ENCODE measurements around the gene ROBO2. TPM values are rescaled to one million over a fixed set of nuclear protein-coding genes. Genes with fewer than 3 reads are reported as not detected.

ROBO2 gene
- total and polyA plus RNA-seq, 10 of the 15 experiments (the other 5 are each of a cell fraction or from before 2014, with no cell fraction given): 0.22 to 2.5 (median 0.81) TPM

DNA sequence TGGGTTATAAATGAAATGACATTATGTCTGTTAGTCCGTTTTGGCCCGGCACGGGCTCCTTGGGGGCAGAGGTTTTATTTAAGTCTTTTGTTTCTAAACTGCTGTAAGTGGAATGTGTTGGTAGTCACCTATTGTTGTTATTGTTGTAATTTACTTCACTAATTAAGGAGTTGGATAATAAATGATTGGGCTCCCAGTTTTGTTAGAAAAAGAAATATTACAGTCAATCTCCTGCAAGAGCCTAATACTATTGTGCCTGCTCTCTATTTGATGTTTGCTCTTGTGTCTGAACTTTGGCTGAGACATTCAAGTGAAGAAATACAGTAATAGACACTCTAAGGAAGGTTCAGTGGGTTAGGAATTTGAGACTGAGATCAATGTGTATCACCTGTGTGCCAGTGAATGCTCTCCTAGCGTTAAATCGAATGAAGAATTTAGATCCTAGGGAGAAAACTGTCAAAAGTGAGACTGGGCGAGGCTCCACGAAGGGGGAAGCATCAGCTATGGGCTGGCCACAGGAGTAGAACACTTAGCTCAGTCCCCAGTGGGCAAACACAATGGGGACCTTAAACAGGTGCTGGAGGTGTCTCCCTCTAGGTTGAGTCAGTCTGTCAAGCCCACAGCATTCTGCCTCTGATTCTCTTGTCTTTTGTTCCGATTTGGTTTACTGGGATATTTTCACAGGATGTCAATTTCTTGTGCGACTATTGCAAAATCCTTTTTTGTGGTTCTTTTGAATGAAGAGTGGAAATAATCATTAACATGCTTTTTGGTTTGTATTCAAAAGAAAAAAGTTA lies 1.2 kb downstream of the ROBO2 start (continued):
- no peak for TF ChIP-seq CHD1 (IDR thresholded peaks at IDR 0.05; ENCODE audit: low read depth, low read length)
- TF ChIP-seq, protein P1, sequence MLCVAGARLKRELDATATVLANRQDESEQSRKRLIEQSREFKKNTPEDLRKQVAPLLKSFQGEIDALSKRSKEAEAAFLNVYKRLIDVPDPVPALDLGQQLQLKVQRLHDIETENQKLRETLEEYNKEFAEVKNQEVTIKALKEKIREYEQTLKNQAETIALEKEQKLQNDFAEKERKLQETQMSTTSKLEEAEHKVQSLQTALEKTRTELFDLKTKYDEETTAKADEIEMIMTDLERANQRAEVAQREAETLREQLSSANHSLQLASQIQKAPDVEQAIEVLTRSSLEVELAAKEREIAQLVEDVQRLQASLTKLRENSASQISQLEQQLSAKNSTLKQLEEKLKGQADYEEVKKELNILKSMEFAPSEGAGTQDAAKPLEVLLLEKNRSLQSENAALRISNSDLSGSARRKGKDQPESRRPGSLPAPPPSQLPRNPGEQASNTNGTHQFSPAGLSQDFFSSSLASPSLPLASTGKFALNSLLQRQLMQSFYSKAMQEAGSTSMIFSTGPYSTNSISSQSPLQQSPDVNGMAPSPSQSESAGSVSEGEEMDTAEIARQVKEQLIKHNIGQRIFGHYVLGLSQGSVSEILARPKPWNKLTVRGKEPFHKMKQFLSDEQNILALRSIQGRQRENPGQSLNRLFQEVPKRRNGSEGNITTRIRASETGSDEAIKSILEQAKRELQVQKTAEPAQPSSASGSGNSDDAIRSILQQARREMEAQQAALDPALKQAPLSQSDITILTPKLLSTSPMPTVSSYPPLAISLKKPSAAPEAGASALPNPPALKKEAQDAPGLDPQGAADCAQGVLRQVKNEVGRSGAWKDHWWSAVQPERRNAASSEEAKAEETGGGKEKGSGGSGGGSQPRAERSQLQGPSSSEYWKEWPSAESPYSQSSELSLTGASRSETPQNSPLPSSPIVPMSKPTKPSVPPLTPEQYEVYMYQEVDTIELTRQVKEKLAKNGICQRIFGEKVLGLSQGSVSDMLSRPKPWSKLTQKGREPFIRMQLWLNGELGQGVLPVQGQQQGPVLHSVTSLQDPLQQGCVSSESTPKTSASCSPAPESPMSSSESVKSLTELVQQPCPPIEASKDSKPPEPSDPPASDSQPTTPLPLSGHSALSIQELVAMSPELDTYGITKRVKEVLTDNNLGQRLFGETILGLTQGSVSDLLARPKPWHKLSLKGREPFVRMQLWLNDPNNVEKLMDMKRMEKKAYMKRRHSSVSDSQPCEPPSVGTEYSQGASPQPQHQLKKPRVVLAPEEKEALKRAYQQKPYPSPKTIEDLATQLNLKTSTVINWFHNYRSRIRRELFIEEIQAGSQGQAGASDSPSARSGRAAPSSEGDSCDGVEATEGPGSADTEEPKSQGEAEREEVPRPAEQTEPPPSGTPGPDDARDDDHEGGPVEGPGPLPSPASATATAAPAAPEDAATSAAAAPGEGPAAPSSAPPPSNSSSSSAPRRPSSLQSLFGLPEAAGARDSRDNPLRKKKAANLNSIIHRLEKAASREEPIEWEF (IDR thresholded peaks at IDR 0.05; ENCODE audit: insufficient replicate concordance, low read depth, low read length): no peak

DNA sequence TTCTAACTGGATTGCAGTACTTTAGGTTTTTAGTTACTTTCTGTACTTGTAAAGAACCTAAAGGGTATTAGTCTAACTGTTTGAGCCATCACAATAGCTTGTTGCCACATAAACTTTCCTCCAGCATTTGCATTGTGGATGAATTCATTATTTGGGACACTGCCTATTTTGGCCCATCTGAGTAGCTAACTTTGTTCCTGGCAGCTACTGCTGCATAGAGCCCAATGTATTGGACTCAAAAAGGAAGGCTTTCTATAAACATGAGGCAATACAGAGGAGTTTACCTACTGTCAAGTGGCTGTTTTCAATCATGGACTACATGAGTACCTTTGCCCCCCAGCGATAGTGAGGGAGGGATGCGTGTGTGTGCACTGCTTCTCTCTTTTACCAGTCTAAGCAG lies 1.9 kb downstream of the ROBO2 start:
- Histone ChIP-seq H3K79me2 (ENCODE audit: control insufficient read depth, insufficient read depth, low read length) (no peaks in the 10 kb centered on the region), H3K9me3 (replicated peaks; ENCODE audit: control insufficient read depth, insufficient read depth, low read length) (no peaks in the 10 kb centered on the region), H3K9ac (ENCODE audit: control insufficient read depth, insufficient read depth, low read length) (no peak overlapping the region), H3K4me3 (no peak overlapping the region), H2AFZ (ENCODE audit: control insufficient read depth, low read depth, low read length) (no peak overlapping the region), H3K27ac (ENCODE audit: control insufficient read depth, insufficient read depth) (no peak overlapping the region), H4K20me1 (ENCODE audit: control insufficient read depth, insufficient read depth) (no peaks in the 10 kb centered on the region), H3K4me2 (ENCODE audit: control insufficient read depth, insufficient read depth) (no peak overlapping the region), H3K36me3 (ENCODE audit: control insufficient read depth in 2 of 2, insufficient read depth in 2 of 2, low read length in 1 of 2) (no peaks in the 10 kb centered on the region), H3K27me3 (replicated peaks in 1 of 2; ENCODE audit: control insufficient read depth in 2 of 2, insufficient read depth in 2 of 2, low read length in 1 of 2) (no peaks in the 10 kb centered on the region; a peak in 1 of 4 replicates), H3K4me1 (ENCODE audit: control insufficient read depth, insufficient read depth, low read length) (no peaks in the 10 kb centered on the region)
- intact Hi-C loops (cut with micrococcal nuclease; ENCODE audit: unreplicated experiment): no loop called here
- in situ Hi-C loops (cut with MboI): no loop called here
- DNase-seq (ENCODE audit: low read depth, low spot score) (no peak), FAIRE-seq (no peak), ATAC-seq (no peak)
- BruUV-seq (replicated peaks): no TSS peak
- ChIA-PET SMC1A (ENCODE audit: uncharacterized antibody, unreplicated experiment) (no interaction called here), POLR2A (no interaction called here), CTCF (no interaction called here), RAD21 (ENCODE audit: unreplicated experiment) (no interaction called here)
- WGBS (ENCODE audit: insufficient coverage, insufficient replicate concordance, low lambda C conversion rate, missing lambda C conversion rate): 100% methylated on average over 2 of the region's 2 CpGs
- TF ChIP-seq BRCA1 (IDR thresholded peaks at IDR 0.05; ENCODE audit: low read depth, low read length) (no peak), NRF1 (conservative IDR thresholded peaks at IDR 0.05; ENCODE audit: low read depth, low read length) (no peak), RBBP5 (conservative IDR thresholded peaks at IDR 0.05) (no peak), TARDBP (IDR thresholded peaks at IDR 0.05; ENCODE audit: borderline replicate concordance) (no peak), ATF3 (IDR thresholded peaks at IDR 0.05; ENCODE audit: borderline replicate concordance, extremely low read depth, low read depth, low read length) (no peak), SREBF2 (IDR thresholded peaks at IDR 0.05; ENCODE audit: low read length) (no peak), MEF2B (IDR thresholded peaks at IDR 0.05; ENCODE audit: partially characterized antibody, poor library complexity, severe bottlenecking) (no peak), RB1 (IDR thresholded peaks at IDR 0.05; ENCODE audit: borderline replicate concordance) (no peak), HDGF (IDR thresholded peaks at IDR 0.05) (no peak)
- TF ChIP-seq, protein P2, sequence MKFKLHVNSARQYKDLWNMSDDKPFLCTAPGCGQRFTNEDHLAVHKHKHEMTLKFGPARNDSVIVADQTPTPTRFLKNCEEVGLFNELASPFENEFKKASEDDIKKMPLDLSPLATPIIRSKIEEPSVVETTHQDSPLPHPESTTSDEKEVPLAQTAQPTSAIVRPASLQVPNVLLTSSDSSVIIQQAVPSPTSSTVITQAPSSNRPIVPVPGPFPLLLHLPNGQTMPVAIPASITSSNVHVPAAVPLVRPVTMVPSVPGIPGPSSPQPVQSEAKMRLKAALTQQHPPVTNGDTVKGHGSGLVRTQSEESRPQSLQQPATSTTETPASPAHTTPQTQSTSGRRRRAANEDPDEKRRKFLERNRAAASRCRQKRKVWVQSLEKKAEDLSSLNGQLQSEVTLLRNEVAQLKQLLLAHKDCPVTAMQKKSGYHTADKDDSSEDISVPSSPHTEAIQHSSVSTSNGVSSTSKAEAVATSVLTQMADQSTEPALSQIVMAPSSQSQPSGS (IDR thresholded peaks at IDR 0.05; ENCODE audit: low read length): no peak

Data from GM12878 (cell line).